Stimulated activated CD8-positive, alpha-beta memory T cell treated with anti-CD3 and anti-CD28 coated beads, Interleukin-12 subunit alpha, Interleukin-12 subunit beta, amount 100 ng/mL, for 24 hours (primary cell): ENCODE data around the gene HDLBP.

ENCODE experiments used
- DNase-seq: peaks from one replicate; pipeline ENCODE4 v3.0.0-alpha.2; 2020; ENCODE audit errors: extremely low read depth

HDLBP gene

DNA sequence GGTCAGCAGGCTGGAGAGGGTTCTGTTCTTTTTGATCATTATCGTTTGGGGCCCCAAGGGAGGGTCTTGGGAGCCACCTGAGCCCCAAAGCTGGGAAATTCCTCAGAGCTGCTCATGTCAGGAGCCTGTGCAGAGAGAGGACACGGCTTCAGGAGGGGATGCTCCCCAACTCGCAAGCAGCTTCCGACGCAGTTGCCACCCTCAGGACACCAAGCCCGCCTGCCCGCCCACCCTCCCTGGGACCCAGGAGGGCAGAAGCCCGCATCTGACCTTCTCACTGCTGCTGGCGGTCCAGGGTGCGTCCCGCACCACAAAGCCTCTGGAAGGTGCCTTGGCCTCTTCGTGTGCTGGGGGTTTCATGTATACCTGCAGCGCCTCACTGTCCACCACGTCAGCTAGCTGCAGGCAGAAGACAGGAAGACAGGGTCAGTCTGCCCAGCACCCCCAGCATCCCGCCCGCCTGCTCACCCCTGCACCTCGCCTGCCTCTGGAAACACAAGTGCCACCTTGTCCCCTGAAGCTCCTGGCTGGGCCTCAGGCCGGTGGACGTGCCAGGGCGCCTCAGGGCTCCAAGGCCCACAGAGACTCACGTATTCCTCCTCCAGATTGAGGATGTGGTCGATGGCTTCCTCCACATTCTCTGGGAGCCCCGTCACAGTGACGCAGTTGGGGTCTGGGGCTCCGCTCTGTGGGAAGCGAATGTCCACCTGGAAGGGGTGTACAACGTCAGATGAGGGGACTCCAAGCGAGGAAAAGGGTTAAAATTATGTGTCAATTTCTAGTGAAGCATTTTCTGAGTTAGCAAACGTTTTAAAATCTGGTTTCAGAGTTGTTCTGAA lies 85.7 kb downstream of the HDLBP start:
- no peak for DNase-seq

DNA sequence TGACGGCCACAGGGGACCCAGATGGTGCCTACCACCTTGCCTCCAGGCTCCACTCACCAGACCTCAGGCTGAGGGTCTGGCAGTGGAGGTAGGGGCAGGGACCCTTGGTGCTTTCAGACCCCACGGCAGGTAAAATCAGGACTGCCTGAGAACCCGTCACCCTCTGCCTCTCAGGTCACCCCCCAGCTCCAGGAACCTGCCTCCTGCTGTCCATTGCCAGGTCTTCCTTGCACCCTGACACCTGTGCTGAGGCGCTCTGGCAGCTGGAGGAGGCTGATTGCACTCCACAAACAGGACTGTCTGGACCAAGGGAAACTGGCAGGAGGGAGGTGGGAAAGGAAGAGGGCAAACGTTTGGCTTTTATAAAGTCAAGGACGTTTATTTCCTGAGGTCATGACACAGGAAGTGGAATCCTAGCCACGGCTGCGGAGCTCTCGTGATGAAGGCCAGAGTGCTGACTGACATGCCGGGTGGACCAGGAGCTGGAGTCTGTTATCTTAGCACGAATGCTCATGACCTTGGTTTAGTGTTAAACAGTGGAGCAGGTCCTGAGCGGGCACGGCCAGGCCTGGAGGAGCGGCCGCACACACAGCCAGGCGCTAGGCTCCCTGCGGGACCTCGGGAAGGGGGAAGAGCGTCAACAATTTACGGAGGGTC lies 86.5 kb downstream of the HDLBP start:
- no peak for DNase-seq

DNA sequence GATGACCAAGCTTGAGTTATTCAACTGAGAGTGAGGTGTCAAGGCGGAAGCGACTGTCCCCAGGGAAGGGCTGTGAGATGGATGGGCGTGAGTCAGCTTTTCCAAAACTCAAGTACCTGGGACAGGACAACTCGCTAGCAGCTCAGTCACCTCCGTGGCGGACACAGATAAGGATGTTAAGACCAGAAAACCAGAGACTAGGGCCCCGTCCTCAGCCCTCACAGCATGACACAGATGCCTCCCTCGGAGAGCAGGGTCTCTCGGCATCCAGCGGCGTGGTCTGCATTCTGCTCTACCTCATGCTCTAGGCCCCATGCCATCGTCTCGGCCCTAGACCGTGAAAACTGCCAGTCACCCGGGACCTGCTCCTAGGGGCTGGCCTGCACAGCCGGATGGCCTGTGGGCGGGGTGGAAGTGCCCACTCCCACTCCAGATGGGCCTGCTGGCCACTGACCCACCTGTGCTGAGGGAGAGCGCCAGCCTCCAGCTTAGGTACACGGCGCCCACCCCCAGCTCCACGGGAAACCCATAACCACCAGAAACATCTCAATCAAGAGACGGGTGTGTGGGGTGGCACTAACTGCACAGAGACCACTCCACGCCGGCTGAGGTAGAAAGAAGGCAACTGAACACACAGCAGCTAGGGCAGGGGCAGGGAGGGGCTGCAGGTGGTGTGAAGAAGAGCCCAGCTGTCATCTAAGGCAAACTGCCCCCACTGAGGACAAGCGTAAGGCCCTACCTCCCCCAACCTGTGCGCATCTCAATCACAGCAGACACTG lies 87.2 kb downstream of the HDLBP start:
- DNase-seq = no peak

DNA sequence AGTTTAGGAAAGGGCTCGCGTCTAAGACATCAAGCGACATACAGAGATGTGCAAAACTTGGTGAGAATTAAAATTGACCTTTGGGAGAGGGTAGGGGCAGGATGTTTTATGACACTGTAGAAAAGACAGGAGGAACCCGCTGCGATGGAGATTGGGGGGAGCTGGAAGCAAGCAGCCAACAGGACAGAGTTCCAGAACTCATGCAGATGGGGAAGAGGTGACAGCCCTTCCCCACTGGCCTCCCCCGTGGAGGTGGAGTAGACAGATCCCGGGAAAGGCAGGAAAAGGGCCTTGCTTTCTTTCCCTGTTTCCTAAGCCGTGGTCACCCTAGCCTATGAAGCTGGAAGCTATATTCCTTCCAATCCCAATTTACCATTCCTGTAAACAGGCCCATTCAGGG lies 87.9 kb downstream of the HDLBP start:
- DNase-seq = no peak

DNA sequence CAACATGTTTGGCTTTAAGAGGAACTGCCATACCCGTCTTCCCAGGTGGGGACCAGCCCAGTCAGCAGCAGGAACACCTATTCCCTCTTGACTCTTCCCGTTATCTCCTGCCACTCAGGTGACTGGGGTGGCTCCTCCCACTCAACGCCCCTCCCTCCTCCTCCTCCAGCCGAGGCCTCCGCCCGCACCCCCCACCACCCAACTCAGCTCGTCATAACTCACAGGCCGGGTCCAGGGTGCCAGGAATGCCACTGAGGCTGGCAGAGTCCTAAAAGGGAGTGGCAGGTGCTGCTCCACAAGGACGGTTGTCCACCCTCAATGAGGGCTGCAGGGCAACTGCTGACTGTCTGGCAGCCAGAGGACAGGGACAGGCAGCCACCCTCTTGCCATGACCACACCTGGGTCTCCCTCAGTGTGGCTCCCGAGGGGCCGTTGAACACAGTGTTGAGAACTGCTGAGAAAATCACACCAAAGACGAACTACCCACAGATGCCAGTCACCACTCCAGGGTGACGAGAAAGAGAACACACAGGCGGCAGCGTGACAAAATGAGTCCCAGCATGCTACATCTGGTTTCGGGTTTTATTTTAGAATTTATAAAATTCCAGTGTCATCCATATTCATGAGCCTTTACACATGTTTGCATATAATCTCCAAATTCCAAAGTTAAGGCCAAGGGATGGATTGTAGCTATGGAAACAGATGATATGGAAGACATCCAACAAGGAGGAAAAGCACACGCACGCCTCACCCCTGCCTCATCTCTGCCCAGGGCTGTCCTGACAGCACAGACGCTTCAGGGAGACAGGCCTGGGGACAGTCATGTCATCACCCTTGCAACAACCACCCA lies 88.5 kb downstream of the HDLBP start:
- DNase-seq = no peak

DNA sequence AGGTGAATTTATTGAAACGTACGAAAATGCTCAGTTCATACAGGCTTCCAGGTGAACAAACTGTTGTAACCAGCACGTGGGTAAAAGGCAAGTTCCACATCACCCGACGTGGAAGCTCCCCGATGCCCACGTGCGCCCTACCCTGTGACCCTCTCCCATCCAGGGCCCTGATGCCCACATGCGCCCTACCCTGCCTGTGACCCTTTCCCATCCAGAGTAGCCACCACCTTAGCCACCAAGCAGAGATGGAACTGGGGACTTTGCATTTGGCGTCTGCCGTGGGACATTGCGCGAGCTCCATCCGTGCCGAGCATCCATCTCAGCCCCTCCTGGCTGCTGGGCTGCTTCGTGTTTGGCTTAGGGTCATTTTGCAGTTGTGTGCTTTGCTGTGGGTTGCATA lies 89.5 kb downstream of the HDLBP start:
- no peak for DNase-seq

DNA sequence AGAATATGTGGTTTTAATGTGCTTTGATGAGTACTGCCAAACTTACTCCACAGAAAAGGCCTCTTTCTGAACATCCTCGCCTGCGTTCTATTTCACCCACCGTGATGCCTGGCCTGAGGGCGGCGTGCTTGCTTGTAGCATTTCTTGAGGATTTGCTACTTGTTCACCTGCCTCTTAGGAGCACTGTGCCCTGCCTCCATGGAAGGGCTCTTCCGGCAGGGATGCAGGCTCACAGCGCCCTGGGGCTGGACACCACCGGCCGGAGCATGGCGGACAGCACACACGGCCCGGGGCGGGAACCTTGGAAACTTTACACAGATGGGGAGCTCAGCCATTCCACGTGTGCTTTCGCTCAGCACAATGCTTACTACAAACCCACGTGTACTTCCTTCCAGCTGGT lies 89.9 kb downstream of the HDLBP start:
- no peak for DNase-seq

DNA sequence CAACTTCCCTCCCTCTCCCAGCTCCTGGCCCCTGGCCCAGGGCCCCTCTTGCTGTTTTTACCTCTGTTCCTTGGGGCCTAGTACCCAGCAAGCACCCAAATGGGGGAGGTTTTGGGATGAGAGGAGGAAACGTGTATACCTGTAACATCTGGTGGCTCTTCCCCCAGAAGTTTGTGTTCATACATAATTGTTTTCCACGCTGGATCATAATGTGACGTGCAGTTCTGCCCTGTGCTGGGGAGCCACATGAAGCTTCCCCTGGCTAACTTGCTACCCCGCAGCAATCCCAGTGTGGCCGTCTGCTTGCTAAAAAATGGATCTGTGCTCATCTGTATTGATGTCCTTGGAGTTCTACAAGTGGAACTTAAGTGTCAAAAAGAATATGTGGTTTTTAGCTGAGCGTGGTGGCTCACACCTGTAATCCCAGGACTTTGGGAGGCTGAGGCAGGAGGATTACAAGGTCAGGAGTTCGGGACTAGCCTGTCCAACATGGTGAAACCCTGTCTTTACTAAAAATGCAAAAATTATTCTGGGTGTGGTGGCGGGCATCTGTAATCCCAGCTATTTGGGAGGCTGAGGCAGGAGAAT lies 90.5 kb downstream of the HDLBP start:
- no peak for DNase-seq

DNA sequence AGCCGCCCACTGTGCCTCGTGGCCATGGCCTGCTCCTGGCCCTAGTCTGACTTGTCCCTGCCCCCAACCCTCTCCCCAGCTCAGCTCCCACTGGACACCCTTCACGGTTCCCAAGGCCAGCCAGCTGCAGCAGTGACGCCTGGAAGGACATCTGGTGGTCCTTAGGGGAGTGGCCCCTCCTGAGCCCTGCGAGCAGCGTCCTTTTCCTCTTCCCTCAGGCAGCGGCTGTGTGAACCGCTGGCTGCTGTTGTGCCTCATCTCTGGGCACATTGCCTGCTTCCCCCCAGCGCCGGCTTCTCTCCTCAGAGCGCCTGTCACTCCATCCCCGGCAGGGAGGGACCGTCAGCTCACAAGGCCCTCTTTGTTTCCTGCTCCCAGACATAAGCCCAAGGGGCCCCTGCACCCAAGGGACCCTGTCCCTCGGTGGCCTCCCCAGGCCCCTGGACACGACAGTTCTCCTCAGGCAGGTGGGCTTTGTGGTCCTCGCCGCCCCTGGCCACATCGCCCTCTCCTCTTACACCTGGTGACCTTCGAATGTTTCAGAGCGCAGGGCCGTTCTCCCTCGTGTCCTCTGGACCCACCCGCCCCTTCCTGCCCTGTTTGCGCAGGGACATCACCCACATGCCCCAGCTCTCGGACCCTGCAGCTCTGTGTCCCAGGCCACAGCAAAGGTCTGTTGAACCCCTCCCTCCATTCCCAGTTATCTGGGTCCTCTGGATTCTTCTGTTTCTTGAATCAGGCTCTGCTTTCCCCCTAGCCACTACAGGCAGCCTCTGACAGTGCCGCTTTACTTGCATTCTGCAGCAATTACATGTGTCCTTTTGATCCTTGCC lies 91.2 kb downstream of the HDLBP start:
- no peak for DNase-seq

DNA sequence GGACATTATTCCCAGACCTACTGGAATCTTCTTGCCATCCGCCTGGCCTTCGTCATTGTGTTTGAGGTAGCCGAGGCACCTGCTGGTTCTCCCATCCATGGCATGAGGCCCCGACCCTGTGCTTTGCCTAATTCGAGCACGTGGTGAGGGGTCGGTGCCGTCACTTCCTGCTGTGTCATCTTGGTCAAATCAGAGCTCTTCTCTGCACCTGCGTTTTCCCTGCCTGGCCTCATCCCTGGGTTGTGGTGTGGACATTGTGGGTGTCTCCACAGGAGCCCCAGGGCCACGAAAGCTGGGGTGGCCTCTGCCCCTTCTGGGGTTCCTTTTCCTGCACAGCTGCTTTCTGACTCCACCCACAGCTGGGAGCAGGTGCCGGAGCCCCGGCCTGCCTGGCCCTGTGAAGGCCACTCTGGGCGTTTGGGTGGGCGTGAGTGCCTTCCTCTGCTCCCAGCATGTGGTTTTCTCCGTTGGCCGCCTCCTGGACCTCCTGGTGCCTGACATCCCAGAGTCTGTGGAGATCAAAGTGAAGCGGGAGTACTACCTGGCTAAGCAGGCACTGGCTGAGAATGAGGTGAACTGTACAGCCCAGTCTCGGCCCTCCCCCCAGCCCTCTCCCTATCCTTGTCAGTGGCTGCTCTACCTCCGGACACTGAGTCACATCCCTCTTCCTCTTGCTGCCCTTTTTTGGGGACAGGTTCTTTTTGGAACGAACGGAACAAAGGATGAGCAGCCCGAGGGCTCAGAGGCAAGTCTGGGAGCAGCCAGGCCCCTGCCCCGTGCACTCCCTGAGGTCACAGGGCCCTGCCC lies 92.1 kb downstream of the HDLBP start:
- DNase-seq = no peak

DNA sequence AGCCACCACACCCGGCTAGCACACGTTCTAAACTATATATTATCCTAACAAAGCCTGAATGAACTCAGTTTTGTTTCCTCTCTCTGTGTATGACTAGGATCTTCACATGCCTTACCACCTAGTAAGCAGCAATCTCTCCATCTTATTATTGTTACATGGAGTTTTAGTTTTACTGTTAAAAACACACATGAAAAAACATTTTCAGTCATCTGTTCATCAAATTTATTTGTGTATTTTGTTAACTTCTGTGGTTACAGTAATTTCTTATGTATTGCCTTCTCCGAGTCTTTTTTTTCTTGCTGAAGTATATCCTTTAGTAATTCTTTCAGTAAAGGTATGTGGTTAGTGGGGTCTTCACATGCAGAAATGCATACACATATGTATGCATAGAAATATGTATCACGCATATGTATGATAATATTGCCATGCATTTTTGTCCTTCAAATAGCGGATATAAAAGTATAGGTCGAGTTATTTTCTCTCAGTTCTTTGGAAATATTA lies 95.6 kb downstream of the HDLBP start:
- DNase-seq = no peak

DNA sequence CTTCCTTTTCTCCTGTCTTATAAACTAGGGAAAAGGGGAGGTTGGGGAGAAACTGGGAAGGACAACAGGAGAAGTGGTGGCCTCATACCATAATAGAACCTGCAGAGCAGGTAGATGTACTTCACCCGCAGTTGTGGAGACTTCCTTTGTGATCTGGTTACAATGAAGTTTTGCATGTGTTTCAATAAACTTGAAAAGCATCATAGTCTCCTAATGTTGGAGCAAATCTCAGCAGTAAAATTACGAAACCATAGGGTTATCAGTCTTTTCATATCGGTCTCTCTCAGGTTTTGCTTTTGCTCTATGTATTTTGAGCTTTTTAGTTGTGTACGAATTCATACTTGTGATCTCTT lies 96.5 kb downstream of the HDLBP start:
- no peak for DNase-seq

DNA sequence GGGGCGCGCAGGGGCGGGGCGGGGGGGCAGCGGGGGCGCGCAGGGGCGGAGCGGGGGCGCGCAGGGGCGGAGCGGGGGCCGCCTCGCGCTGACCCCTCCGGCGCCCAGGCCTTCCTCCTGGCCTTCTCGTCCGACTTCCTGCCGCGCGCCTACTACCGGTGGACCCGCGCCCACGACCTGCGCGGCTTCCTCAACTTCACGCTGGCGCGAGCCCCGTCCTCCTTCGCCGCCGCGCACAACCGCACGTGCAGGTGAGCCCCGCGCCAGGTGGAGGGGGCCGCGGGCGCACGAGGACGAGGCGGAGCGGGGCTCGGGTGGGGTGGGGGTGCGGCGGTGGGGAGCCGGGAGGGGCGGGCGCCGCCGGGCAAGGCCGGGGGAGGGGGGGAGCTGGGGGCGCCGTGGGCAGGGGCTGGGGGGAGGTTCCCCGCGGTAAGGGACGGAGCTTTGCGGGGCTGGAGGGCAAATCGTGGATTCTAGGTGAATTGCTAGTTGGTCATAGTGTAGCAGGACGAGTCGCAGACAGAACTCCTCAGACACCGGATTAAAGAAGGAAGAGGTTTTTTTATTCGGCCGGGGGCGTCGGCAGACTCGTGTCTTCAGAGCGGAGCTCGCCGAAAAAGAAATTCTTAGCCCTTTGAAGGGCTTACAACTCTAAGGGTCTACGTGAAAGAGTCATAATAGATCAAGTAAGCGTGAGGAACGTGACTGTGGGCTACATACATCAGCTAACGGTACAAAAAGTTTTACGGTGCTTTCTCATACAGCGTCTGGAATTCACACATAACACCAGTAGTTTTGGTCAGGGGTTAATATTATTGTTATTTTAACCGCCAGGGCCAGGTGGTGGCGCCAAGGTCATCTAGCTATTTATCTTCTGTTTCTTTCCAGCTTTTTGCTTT lies 97.1 kb downstream of the HDLBP start:
- no peak for DNase-seq

DNA sequence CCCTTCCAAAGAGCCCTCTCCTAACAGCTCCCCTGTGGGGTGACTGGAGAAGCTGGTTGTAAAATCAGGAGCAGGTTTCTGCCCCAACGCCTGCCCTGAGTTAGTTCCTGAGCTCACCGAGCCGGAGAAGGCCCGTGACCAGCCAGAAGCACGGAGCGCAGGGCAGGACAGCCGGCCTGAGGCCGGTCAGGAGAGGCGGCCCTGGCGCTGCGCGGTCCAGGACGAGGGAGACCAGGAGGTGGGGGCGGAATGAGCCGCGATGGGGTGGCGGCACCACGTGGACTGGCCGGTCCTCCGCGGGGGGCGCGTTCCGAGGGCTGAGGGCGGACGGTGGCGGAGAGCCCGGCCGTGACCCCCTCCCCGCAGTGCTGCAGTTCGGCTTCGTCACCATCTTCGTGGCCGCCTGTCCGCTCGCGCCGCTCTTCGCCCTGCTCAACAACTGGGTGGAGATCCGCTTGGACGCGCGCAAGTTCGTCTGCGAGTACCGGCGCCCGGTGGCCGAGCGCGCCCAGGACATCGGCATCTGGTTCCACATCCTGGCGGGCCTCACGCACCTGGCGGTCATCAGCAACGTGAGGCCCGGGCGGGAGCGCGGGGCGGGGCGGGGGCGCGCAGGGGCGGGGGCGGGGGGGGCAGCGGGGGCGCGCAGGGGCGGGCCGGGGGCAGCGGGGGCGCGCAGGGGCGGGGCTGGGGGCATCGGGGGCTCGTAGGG lies 98.0 kb downstream of the HDLBP start:
- no peak for DNase-seq

DNA sequence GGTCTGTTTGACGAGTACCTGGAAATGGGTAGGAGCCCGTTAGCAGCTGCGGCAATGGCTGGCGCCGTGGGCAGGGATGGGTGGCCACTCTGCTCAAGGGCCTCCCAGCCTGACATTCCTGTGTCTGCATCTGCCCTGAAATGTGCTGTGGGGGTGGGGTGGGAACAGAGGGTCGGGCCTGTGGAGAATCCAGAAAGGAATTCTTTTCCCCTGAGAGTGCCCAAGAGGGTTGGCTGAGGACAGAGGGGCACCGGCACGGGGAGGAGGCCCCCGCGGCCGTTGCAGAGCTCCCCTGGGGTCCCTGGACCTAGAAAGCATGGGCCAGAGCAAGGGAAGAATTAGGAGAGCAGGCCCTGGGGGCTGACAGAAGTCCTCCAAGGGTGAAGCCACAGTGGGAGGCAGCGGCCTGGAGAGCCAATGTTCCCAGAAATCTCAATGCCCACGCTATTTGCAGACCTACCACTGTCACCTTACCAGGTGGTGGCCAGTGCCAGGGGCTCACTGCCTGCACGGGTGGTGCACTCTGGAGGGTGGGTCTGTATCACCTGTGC lies 99.2 kb downstream of the HDLBP start:
- no peak for DNase-seq

DNA sequence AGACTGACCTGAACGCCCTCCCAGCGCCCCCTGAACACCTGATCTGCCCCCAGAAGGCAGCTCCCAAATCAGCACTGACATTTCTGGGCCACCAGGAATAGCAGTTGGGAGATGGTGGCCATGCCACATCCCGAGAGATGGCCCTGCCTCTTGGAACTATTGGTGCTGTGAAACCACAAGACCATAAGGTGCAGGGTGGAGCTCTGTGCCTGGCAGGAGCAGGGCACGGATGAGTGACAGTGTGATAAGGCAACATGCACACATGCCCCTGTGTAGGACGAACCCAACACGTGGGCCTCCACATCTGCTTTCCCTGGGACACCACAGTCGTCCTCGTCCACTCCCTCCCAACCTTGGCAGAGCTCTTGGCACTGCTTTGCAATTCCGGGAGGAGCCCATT lies 100.1 kb downstream of the HDLBP start:
- no peak for DNase-seq

DNA sequence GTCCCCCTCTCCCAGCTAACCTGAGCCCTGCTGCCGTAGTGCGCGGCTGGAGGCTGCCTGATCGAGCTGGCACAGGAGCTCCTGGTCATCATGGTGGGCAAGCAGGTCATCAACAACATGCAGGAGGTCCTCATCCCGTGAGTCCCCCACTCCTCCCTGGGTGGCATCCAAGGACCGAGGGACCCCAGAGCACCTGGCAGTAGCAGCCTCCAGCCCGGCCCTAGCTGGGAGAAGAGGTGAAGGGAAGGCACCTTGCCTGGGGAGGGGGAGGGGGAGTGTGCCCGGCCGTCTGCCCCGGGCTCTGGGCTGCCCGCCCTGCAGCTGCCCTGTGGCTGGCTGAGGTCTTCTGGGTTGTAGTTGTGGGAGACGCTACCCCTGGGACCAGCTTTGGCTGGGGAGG lies 100.7 kb downstream of the HDLBP start:
- no peak for DNase-seq

DNA sequence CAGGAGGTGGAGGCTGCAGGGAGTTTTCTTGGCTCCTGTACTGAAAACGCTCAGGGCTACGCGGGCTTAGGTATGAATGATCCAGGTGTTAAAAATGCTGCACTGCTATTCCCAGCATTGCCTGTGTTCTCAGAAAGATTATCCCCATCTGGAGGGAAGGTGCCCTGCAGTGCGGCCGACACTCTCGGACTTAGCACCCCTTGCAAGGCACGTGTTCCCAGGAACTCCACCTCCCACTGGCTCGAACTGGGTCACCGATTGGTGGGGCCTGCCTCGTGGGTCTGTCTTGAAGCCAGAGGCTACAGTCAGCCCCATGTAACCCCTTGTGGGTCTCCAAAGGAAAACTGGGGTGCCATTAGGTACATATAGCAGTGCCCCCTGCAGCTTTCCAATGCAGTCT lies 101.3 kb downstream of the HDLBP start:
- DNase-seq = no peak
